ENCODE measurements around the gene TMEM229A.

DNA sequence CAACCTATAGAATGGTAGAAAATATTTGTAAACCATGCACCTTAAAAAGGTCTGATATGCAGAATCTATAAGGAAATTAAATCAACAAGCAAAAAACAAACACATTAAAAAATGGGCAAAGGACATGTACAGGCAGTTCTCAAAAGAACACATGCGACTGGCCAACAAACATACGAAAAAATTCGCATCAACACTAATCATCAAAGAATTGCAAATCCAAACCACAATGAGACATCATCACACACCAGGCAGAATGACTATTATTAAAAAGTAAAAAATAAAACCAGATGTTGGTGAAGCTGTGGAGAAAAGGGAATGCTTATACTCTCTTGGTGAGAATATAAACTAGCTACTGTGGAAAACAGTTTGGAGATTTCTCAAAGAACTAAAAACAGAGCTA lies 33.2 kb downstream of the TMEM229A start:
- TF ChIP-seq POLR2A (IDR thresholded peaks at IDR 0.05; ENCODE audit: low read depth, low read length), result no peak
- TF ChIP-seq SP1 (IDR thresholded peaks at IDR 0.05; ENCODE audit: low read depth, low read length), result no peak
- TF ChIP-seq, protein P1, sequence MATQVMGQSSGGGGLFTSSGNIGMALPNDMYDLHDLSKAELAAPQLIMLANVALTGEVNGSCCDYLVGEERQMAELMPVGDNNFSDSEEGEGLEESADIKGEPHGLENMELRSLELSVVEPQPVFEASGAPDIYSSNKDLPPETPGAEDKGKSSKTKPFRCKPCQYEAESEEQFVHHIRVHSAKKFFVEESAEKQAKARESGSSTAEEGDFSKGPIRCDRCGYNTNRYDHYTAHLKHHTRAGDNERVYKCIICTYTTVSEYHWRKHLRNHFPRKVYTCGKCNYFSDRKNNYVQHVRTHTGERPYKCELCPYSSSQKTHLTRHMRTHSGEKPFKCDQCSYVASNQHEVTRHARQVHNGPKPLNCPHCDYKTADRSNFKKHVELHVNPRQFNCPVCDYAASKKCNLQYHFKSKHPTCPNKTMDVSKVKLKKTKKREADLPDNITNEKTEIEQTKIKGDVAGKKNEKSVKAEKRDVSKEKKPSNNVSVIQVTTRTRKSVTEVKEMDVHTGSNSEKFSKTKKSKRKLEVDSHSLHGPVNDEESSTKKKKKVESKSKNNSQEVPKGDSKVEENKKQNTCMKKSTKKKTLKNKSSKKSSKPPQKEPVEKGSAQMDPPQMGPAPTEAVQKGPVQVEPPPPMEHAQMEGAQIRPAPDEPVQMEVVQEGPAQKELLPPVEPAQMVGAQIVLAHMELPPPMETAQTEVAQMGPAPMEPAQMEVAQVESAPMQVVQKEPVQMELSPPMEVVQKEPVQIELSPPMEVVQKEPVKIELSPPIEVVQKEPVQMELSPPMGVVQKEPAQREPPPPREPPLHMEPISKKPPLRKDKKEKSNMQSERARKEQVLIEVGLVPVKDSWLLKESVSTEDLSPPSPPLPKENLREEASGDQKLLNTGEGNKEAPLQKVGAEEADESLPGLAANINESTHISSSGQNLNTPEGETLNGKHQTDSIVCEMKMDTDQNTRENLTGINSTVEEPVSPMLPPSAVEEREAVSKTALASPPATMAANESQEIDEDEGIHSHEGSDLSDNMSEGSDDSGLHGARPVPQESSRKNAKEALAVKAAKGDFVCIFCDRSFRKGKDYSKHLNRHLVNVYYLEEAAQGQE (IDR thresholded peaks at IDR 0.05; ENCODE audit: low read depth, low read length), result no peak
- TF ChIP-seq, protein P2, sequence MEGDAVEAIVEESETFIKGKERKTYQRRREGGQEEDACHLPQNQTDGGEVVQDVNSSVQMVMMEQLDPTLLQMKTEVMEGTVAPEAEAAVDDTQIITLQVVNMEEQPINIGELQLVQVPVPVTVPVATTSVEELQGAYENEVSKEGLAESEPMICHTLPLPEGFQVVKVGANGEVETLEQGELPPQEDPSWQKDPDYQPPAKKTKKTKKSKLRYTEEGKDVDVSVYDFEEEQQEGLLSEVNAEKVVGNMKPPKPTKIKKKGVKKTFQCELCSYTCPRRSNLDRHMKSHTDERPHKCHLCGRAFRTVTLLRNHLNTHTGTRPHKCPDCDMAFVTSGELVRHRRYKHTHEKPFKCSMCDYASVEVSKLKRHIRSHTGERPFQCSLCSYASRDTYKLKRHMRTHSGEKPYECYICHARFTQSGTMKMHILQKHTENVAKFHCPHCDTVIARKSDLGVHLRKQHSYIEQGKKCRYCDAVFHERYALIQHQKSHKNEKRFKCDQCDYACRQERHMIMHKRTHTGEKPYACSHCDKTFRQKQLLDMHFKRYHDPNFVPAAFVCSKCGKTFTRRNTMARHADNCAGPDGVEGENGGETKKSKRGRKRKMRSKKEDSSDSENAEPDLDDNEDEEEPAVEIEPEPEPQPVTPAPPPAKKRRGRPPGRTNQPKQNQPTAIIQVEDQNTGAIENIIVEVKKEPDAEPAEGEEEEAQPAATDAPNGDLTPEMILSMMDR (IDR thresholded peaks at IDR 0.05 in 2 of 3, conservative IDR thresholded peaks at IDR 0.05 in 1 of 3; ENCODE audit: control insufficient read depth in 2 of 3, extremely low read depth in 1 of 3, insufficient read depth in 1 of 3, low read depth in 3 of 3, low read length in 3 of 3), result no peak
